GM21737 (cell line): ENCODE results near the gene SLC38A8.

Source experiments
- ATAC-seq: cut with Tn5 transposase; IDR thresholded peaks from one replicate; pipeline ENCODE4 v1.9.1; 2021; ENCODE audit warnings: mild to moderate bottlenecking, moderate library complexity; ENCODE audit not compliant: unreplicated experiment

Gene SLC38A8

GRCh38 chr16:84049403-84050060 is 6.9 kb upstream of the SLC38A8 start:
- no peak for ATAC-seq

- no peak for ATAC-seq
Measured at GRCh38 chr16:84048871-84049270, 6.3 kb upstream of the SLC38A8 start.

- no peak for ATAC-seq
Measured at GRCh38 chr16:84048270-84048669, 5.7 kb upstream of the SLC38A8 start.

GRCh38 chr16:84047626-84048025 is 5.0 kb upstream of the SLC38A8 start:
- no peak for ATAC-seq

GRCh38 chr16:84047206-84047605 is 4.6 kb upstream of the SLC38A8 start:
- ATAC-seq = no peak

- ATAC-seq = no peak
Measured at GRCh38 chr16:84045818-84046470, 3.3 kb upstream of the SLC38A8 start.

GRCh38 chr16:84045001-84045817 is 2.6 kb upstream of the SLC38A8 start:
- ATAC-seq = no peak

GRCh38 chr16:84044118-84044488 is 1.5 kb upstream of the SLC38A8 start:
- ATAC-seq = no peak

- ATAC-seq = no peak
Measured at GRCh38 chr16:84043486-84044117, 1.0 kb upstream of the SLC38A8 start.

GRCh38 chr16:84042879-84043485 is 387 bp upstream of the SLC38A8 start:
- ATAC-seq = no peak

GRCh38 chr16:84041881-84042280 is 714 bp downstream of the SLC38A8 start:
- ATAC-seq = no peak

GRCh38 chr16:84040823-84041820 is 1.5 kb downstream of the SLC38A8 start:
- no peak for ATAC-seq

GRCh38 chr16:84040226-84040822 is 2.3 kb downstream of the SLC38A8 start:
- ATAC-seq = no peak

- no peak for ATAC-seq
Measured at GRCh38 chr16:84039696-84040095, 2.9 kb downstream of the SLC38A8 start.

- ATAC-seq = no peak
Measured at GRCh38 chr16:84038469-84038868, 4.1 kb downstream of the SLC38A8 start.

- no peak for ATAC-seq
Measured at GRCh38 chr16:84036982-84037425, 5.6 kb downstream of the SLC38A8 start.

GRCh38 chr16:84036131-84036530 is 6.5 kb downstream of the SLC38A8 start:
- no peak for ATAC-seq

- no peak for ATAC-seq
Measured at GRCh38 chr16:84034516-84034915, 8.1 kb downstream of the SLC38A8 start.
